SH-SY5Y (cell line): ENCODE data around the gene C4BPB.

Source experiments
- GATA2 ChIP-seq: IDR thresholded peaks from 2 replicates; pipeline ENCODE4 v1.6.1; 2011; ENCODE audit warnings: mild to moderate bottlenecking, low read depth, low read length
- GATA3 ChIP-seq: IDR thresholded peaks from 2 replicates; pipeline ENCODE4 v1.6.1; 2011; ENCODE audit warnings: low read depth, mild to moderate bottlenecking, low read length, moderate library complexity

DNA sequence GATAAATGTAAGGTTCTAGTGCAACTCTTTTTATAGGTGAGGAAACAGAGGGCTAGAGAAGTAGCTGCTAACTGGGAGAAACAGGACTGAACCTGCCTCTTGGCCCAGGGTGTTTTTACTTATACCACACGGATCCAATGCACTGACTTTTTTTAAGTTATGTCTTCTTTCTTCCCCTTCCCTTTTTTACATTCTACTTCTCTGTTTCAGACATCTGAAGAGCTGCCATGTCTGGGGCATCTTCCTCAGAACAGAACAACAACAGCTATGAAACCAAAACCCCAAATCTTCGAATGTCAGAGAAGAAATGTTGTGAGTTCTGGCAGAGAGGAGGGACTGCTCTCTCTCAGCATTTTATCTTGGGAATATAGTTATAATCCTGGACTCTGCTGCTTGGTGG lies 34.2 kb upstream of the C4BPB start:
- no peak for TF ChIP-seq GATA3
- no peak for TF ChIP-seq GATA2
